B cell (primary cell): ENCODE results near the gene MYCN. TPM values are rescaled to one million over a fixed set of nuclear protein-coding genes. Genes with fewer than 3 reads are reported as not detected.

Source experiments
- ATAC-seq: fragments of 200-7000 bp; cut with Tn5 transposase; one replicate; pipeline ENCODE4 v1.10.0; 2021; ENCODE audit warnings: low read depth, mild to moderate bottlenecking, moderate number of reproducible peaks, moderate library complexity
- CTCF ChIA-PET: fragments of 350-600 bp; sonication (Branson Sonifier 250); formaldehyde crosslinking; loops from one replicate; lab custom pipeline; 2021; ENCODE audit warnings: antibody characterized with exemption, inconsistent platforms; lab: Charles Lee
- POLR2A ChIA-PET: fragments of 350-600 bp; sonication (Branson Sonifier 250); formaldehyde crosslinking; loops from one replicate; lab custom pipeline; 2021; ENCODE audit warnings: antibody characterized with exemption; lab: Charles Lee
- DNase-seq: peaks from one replicate; pipeline ENCODE4 v3.0.0; 2013
- H2AFZ ChIP-seq: 2 replicates; pipeline ENCODE4 v1.6.1; 2012; ENCODE audit warnings: mild to moderate bottlenecking, low read depth, low read length; ENCODE audit not compliant: insufficient read depth, poor library complexity, severe bottlenecking
- H3K27ac ChIP-seq, 2 donors: 1 replicate in 1 of 2; 2 replicates in 1 of 2; pipeline ENCODE4 v1.5.1; 2012 to 2013; ENCODE audit warnings: low read length in 2 of 2, mild to moderate bottlenecking in 2 of 2, moderate library complexity in 1 of 2
- H3K27me3 ChIP-seq, 4 experiments: fragments of 200-600 bp in 1 of 4; sonication (generic) in 1 of 4; replicated peaks in 1 of 4; 1 replicate in 2 of 4; 2 replicates in 2 of 4; pipeline versions ENCODE4 v1.6.1 to v1.7.0; 2013 to 2016; ENCODE audit warnings: low read length in 3 of 4, mild to moderate bottlenecking in 2 of 4, mixed read lengths in 1 of 4, moderate library complexity in 1 of 4; ENCODE audit not compliant: insufficient read depth in 4 of 4, control insufficient read depth in 3 of 4; ENCODE audit errors: control extremely low read depth in 1 of 4
- H3K36me3 ChIP-seq, 2 experiments: replicated peaks in 1 of 2; 1 replicate in 1 of 2; 2 replicates in 1 of 2; pipeline versions ENCODE4 v1.6.1 to v1.7.1; 2013; ENCODE audit warnings: low read length in 1 of 2; ENCODE audit not compliant: insufficient read depth in 2 of 2, control insufficient read depth in 1 of 2; ENCODE audit errors: control extremely low read depth in 1 of 2, extremely low read depth in 1 of 2
- H3K4me1 ChIP-seq, 2 donors: fragments of 200-600 bp in 1 of 2; sonication (generic) in 1 of 2; 1 replicate in 1 of 2; 2 replicates in 1 of 2; pipeline versions ENCODE4 v1.5.1 to v1.6.1; 2013 to 2017; ENCODE audit warnings: low read length in 2 of 2; ENCODE audit not compliant: control insufficient read depth in 2 of 2, insufficient read depth in 2 of 2
- H3K4me2 ChIP-seq: replicated peaks from 2 replicates; pipeline ENCODE3; 2012; ENCODE audit warnings: mild to moderate bottlenecking, low read depth, low read length; ENCODE audit not compliant: poor library complexity, severe bottlenecking
- H3K4me3 ChIP-seq, 5 experiments: fragments of 200-600 bp in 1 of 5; sonication (generic) in 1 of 5; 1 replicate in 3 of 5; 2 replicates in 2 of 5; pipeline versions ENCODE4 v1.5.1 to v1.7.0; 2011 to 2016; ENCODE audit warnings: low read length in 4 of 5, mild to moderate bottlenecking in 4 of 5, low read depth in 2 of 5, control low read depth in 1 of 5, moderate library complexity in 1 of 5; ENCODE audit not compliant: insufficient read depth in 1 of 5; ENCODE audit errors: control extremely low read depth in 1 of 5, extremely low read depth in 1 of 5
- H3K79me2 ChIP-seq: fragments of 200-600 bp; sonication (generic); one replicate; pipeline ENCODE4 v1.6.0; 2016; ENCODE audit warnings: low read length; ENCODE audit not compliant: control insufficient read depth, insufficient read depth
- H3K9ac ChIP-seq: fragments of 200-600 bp; sonication (generic); 2 replicates; pipeline ENCODE4 v1.6.1; 2017; ENCODE audit warnings: mild to moderate bottlenecking, low read length, moderate library complexity
- H3K9me3 ChIP-seq, 3 donors: one replicate each; pipeline versions ENCODE4 v1.6.1 to v1.7.1; 2013; ENCODE audit warnings: low read length in 2 of 3; ENCODE audit not compliant: control insufficient read depth in 2 of 3, insufficient read depth in 1 of 3; ENCODE audit errors: control extremely low read depth in 1 of 3
- H4K20me1 ChIP-seq: 2 replicates; pipeline ENCODE4 v1.6.0; 2012; ENCODE audit warnings: mild to moderate bottlenecking, low read length; ENCODE audit not compliant: insufficient read depth, control insufficient read depth, poor library complexity, severe bottlenecking
- H3K27ac Mint-ChIP-seq: one replicate; pipeline ENCODE4 v1.8.0; 2021; ENCODE audit warnings: mixed read lengths
- H3K27me3 Mint-ChIP-seq: one replicate; pipeline ENCODE4 v1.8.0; 2021; ENCODE audit warnings: mixed read lengths
- H3K4me1 Mint-ChIP-seq: one replicate; pipeline ENCODE4 v1.8.0; 2021; ENCODE audit warnings: mixed read lengths
- H3K4me3 Mint-ChIP-seq: one replicate; pipeline ENCODE4 v1.8.0; 2021; ENCODE audit warnings: mixed read lengths
- H3K9me3 Mint-ChIP-seq: one replicate; pipeline ENCODE4 v1.8.0; 2022; ENCODE audit warnings: mixed read lengths; ENCODE audit not compliant: insufficient read depth
- EZH2 ChIP-seq: IDR thresholded peaks from 2 replicates; pipeline ENCODE4 v1.6.1; 2012; ENCODE audit warnings: borderline replicate concordance, low read depth, mild to moderate bottlenecking, moderate library complexity, low read length; ENCODE audit not compliant: insufficient read depth, poor library complexity, severe bottlenecking
- WGBS: methylation state at CpG from one replicate; pipeline ENCODE4 v1.1.5; 2013; ENCODE audit warnings: missing lambda C conversion rate; ENCODE audit not compliant: insufficient coverage; 5-methylcytosine and 5-hydroxymethylcytosine counted together
- intact Hi-C: fragments of 100-400 bp; cut with micrococcal nuclease; formaldehyde crosslinking; loops from one replicate; pipeline ENCODE4 v1.10.0; 2022
- polyA plus RNA-seq: library from polyadenylated mRNA; depleted of rRNA; stranded (reverse); fragments of >200 nt; gene quantifications from 2 replicates; pipeline ENCODE4 v1.2.3, GENCODE V29; 2012
- total RNA-seq, 2 donors: library from RNA; stranded (reverse); fragments of 120-200 nt in 1 of 2; gene quantifications; 1 replicate in 1 of 2; 2 replicates in 1 of 2; pipeline versions ENCODE4 v1.2.3 to v1.2.4, GENCODE V29; 2013 to 2022
- TF ChIP-seq, protein P1 (sequence below): fragments of 200-600 bp; IDR thresholded peaks from one replicate; pipeline ENCODE4 v1.8.0; 2022; ENCODE audit warnings: antibody characterized with exemption, mild to moderate bottlenecking

MYCN gene
- total and polyA plus RNA-seq, 2 donors (not counting 1 experiment from before 2014, with no cell fraction given): not detected

DNA sequence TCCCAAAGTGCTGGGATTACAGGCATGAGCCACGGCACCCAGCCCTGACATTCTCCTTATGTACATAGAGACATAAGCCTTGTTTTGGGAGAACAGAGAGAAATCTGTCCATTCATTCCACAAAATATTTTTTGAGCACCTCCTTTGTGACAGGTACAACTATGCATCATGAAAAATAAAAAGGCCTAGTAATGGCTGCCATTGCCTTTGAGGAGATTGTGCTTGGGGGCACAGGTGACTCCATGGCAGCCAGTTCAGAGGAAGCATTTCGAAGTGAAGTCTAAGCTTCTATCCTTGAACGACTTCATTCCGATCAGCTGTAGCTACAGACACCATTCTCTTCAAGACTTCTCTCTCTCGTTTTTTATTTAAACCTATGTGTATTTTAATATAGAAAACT, 10.5 kb upstream of the MYCN start:
- H3K27ac Mint-ChIP-seq: no peak overlapping the region
- Histone ChIP-seq H2AFZ (no peak overlapping the region), H3K9ac (no peak overlapping the region), H3K4me2 (no peak overlapping the region), H3K27ac (no peak overlapping the region), H3K4me3 (no peak overlapping the region), H4K20me1 (no peaks in the 10 kb centered on the region), H3K36me3 (no peaks in the 10 kb centered on the region), H3K79me2 (no peaks in the 10 kb centered on the region), H3K9me3 (peaks cover 0 to 3% (median 0%) of the 10 kb centered on the region in 3 donors), H3K27me3 (no peaks in the 10 kb centered on the region), H3K4me1 (no peaks in the 10 kb centered on the region)
- no peak for DNase-seq
- no peak for TF ChIP-seq EZH2
- H3K27me3 Mint-ChIP-seq: peaks cover 9% of the 10 kb centered on the region
- ATAC-seq: no peak
- intact Hi-C loops: no loop called here
- H3K4me3 Mint-ChIP-seq: no peak overlapping the region
- H3K9me3 Mint-ChIP-seq: no peaks in the 10 kb centered on the region
- ChIA-PET POLR2A (no interaction called here), CTCF (no interaction called here)
- 80% methylated on average over 1 of the region's 5 CpGs for WGBS
- no peaks in the 10 kb centered on the region for H3K4me1 Mint-ChIP-seq

DNA sequence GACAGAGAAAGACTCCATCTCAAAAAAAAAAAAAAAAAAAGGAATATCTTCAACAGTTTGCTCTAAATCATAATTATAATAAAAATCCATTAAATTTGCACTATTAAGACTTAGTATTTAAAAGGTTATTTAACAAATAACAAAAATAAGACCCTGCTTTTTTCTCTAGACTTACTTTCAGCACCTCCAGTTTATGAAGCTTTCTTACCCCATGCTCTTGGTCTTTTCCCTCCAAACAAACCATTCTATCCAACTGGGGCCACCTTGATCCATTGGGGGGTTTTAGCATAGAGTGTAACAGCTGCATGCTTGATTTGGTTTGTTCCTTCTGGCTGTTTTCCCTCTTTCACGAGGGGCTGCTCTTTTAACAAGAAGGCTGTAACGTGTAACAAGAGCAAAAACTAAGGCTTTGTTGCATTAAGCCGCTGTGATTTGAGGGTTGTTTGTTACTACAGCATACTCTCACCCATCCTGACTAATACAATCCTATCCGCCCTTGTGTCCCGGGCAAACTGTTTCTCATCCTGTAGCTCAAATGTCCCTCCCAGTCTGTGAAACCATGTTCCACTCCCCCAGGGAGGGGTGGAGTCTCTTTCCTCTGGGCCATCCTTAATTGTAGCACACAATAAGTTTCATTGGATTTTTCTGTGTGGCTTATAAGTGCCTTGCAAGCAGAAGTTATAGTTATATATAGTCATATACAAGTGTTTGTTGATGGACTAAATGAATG, 9.6 kb upstream of the MYCN start:
- H3K36me3 ChIP-seq: no peaks in the 10 kb centered on the region
- peaks cover 0 to 3% (median 0%) of the 10 kb centered on the region in 3 donors for H3K9me3 ChIP-seq
- H3K79me2 ChIP-seq: no peaks in the 10 kb centered on the region
- H4K20me1 ChIP-seq: no peaks in the 10 kb centered on the region
- no peak overlapping the region for H3K9ac ChIP-seq
- no CpG with 5 or more reads among the region's 5 CpGs for WGBS
- Mint-ChIP-seq H3K4me1 (no peaks in the 10 kb centered on the region), H3K27ac (no peak overlapping the region), H3K9me3 (no peaks in the 10 kb centered on the region), H3K4me3 (no peak overlapping the region), H3K27me3 (peaks cover 15% of the 10 kb centered on the region)
- intact Hi-C loops: no loop called here
- H3K4me3 ChIP-seq: no peak overlapping the region
- H3K27me3 ChIP-seq: no peaks in the 10 kb centered on the region
- H2AFZ ChIP-seq: no peak overlapping the region
- CTCF ChIA-PET: no interaction called here
- DNase-seq (no peak), ATAC-seq (no peak)
- POLR2A ChIA-PET: no interaction called here
- H3K4me2 ChIP-seq: no peak overlapping the region
- no peak overlapping the region for H3K27ac ChIP-seq
- no peaks in the 10 kb centered on the region for H3K4me1 ChIP-seq
- TF ChIP-seq, protein P1, sequence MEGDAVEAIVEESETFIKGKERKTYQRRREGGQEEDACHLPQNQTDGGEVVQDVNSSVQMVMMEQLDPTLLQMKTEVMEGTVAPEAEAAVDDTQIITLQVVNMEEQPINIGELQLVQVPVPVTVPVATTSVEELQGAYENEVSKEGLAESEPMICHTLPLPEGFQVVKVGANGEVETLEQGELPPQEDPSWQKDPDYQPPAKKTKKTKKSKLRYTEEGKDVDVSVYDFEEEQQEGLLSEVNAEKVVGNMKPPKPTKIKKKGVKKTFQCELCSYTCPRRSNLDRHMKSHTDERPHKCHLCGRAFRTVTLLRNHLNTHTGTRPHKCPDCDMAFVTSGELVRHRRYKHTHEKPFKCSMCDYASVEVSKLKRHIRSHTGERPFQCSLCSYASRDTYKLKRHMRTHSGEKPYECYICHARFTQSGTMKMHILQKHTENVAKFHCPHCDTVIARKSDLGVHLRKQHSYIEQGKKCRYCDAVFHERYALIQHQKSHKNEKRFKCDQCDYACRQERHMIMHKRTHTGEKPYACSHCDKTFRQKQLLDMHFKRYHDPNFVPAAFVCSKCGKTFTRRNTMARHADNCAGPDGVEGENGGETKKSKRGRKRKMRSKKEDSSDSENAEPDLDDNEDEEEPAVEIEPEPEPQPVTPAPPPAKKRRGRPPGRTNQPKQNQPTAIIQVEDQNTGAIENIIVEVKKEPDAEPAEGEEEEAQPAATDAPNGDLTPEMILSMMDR: no peak
